Activated T-helper 1 cell treated with anti-CD3 and anti-CD28 coated beads, Interleukin-2, amount 50 U/mL, for 16 hours (primary cell): ENCODE results near the gene MANBA.
"Not testable (repeated sequence)": the region's sequence is repeated elsewhere in the genome, so short reads cannot be mapped to it uniquely, and the experiment has no call there.

Experiments used
- DNase-seq, 2 donors: peaks; one replicate each; pipeline ENCODE4 v3.0.0-alpha.2; 2020; ENCODE audit warnings: low read depth in 1 of 2, low spot score in 1 of 2

MANBA gene

DNA sequence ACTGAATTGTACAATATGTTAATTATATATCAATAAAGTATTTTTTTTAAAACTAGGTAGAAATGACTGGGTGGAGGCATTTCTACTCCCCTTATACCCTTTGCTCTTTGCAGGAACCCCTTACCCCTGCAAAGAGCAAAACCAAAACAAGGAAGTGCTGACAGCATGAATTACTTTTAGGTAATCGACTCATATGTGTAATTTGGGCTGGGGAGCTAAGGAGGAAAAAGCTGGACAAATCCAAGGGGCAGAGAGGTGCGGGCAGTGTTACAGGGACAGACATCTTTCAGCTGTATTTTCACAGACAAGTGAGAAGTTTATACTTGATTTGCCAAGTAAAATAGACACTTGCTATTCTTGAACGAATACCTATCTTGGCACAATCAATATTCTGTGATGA, 35.5 kb downstream of the MANBA start:
- DNase-seq, result no peak

DNA sequence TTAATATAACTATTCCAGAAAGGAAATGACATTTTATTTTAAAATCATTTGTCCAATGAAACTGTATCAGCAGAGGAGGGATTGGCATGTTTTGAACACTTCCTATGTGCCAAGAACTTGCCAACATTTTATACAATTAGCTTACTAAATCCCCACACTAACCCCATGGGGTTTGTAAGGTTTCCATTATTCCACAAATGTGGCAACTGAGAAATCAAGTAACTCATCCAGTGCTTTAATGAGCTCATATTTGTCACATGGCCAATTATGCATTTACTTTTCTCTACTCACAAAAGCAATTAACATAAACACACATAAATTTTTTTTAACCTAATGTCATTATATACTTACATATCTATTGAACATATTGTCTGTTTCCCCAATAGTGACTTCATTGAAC, 37.3 kb downstream of the MANBA start:
- no peak for DNase-seq

DNA sequence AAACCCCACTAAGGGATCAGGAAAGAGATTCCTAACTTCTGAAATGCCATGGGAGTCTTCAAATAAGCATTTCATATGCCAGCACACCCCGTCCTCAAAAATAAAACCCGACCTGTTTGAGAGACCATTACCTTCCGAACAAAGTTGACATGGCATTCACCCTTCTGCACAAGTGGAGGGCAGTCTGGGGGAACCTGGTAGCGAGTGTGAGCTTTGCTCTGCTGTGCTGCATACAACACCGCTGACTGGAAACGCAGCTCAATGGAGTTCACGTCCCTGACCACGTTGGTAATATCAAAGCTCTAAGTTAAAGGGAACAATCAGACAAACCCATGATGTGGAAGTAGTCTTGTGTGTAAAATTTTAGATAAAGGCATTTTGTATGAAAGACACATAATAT, 38.0 kb downstream of the MANBA start:
- DNase-seq, result no peak

DNA sequence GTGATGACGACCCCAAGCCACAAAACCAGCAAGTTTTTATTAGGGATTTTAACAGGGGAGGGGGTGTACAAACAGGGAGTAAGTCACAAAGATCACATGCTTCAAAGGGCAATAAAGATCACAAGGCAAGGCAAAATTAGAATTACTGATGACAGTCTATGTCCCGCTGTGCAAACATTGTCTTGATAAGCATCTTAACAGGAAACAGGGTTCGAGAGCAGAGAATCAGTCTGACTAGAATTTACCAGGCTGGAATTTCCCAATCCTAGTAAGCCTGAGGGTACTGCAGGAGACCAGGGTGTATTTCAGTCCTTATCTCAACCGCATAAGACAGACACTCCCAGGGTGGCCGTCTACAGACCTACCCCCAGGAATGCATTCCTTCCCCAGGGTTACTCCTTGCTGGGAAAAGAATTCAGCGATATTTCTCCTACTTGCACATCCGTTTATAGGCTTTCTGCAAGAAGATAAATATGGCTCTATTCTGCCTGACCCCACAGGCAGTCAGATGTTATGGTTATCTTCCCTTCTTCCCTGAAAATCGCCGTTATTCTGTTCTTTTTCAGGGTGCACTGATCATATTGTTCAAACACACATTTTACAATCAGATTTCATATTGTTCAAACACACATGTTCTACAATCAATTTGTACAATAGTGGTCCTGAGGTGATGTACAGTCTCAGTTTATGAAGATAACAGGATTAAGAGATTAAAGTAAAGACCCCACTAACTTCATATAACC, 41.8 kb downstream of the MANBA start:
- not testable (repeated sequence) for DNase-seq

DNA sequence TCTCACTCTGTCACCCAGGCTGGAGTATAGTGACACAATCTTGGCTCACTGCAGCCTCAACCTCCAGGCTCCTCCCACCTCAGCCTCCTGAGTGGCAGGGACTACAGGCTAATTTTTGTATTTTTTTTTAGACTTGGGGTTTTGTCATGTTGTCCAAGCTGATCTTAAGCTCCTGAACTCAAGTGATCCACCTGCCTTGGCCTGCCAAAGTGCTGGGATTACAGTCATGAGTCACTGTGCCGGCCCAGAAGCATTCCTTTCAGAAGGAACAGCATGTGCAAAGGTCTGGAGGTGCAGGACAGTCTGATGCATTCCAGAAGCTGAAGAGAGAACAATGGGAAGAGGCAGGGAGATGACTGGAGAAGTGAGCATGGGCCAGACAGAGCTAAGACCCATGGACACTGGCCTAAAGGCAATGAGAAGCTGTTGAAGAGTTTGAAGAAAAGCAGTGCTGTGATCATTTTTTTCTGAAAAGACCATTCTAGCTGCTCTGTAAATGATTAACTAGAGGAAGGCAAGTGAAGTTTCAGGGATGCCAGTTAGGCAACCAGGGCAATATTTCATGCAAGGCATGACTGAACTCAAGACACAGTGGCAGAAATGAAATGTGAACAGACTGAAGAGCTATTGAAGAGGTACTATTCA, 43.2 kb downstream of the MANBA start:
- DNase-seq, result no peak

DNA sequence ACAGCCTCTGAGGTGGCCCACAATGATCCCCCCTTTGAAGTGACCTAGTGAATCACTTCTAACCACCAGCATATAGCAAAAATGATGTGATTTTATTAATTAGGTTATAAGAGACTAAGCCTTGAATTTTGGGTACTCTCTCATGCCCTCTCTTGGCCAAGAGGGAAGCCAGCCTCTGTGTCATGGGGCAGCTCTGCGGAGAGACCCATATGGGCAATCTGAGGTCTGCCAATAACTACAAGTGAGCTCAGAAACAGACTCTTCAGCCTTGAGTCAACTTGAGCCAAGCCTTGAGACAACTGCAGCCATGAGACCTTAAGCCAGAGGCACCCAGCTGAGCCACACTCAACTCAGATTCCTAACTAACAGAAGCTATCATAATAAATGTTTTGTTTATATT, 45.7 kb downstream of the MANBA start:
- no peak for DNase-seq

DNA sequence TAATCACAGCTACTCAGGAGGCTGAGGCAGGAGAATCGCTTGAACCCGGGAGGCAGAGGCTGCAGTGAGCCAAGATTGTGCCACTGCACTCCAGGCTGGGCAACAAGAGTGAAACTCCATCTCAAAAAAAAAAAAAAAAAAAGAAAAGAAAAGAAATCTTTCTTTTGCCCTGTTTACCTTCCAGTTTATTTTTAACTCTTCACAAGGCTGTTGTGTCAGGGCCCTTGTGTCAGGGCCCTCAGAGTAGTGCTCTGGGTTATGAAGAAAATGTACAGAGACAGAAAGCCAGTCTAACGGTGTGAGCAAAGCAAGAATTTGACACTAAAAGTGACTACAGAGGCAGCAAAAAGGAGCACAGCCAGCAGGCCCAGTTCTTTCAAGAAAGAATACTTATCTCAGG, 47.0 kb downstream of the MANBA start:
- DNase-seq, result not testable (repeated sequence)

DNA sequence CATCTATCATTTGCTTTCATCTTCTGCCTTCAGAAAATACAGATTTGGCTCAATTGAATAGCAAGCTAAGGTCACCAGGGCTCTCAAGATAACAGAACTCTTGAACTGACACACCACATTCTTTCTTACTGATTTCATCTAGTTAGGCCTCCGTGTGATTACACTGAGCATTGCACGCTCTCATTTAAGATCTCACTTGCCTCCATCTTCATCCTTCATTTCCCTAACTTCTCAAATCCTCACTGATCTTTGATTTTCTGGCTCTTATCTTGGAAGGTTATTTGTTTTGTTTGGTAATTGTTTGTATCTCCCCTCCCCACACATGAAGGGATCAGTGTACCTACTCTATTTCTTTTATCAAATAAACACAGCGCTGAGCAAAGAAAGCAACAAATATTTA, 47.7 kb downstream of the MANBA start:
- DNase-seq, result no peak

DNA sequence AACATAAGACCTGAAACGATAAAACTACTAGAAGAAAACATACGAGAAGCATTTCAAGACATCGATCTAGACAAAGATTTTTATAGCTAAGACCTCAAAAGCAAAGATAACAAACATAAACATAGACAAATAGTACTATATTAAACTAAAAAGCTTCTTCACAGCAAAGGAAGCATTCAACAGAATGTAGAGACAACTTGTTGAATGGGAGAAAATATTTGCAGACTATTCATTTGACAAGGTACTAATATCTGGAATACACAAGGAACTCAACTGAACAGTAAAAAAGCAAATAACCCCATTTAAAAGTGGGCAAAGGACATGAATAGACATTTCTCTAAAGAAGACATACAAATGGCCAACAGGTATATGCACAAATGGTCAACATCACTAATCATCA, 49.8 kb downstream of the MANBA start:
- no peak for DNase-seq

DNA sequence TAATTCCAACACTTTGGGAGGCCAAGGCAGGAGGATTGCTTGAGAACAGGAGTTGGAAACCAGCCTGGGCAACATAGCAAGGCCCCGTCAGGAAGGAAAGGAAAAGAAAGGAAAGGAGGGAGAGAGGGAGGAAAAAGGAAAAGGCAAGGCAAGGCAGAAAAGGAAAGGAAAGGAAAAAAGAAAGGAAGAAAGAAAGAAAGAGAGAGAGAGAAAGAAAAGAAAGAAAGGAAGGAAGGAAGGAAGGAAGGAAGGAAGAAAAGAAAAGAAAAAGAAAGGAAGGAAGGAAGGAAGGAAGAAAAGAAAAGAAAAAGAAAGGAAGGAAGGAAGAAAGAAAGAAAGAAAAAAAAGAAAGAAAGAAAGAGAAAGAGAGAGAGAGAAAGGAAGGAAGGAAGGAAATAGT, 51.7 kb downstream of the MANBA start:
- not testable (repeated sequence) for DNase-seq

DNA sequence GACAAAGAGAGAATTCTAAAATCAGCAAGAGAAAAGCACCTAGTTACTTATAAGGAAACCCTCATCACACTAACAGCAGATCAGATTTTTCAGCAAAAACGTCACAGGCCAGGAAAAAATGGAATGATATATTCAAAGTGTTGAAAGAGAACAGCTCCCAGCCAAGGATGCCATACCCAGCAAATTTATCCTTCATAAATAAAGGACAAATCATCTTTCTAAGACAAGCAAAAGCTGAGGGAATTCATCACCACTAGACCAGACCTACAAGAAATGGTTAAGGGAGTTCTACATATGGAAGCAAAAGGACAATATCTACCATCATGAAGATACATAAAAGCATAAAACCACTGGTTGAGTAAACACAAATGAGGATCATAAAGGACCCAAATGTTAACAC, 53.6 kb downstream of the MANBA start:
- no peak for DNase-seq

DNA sequence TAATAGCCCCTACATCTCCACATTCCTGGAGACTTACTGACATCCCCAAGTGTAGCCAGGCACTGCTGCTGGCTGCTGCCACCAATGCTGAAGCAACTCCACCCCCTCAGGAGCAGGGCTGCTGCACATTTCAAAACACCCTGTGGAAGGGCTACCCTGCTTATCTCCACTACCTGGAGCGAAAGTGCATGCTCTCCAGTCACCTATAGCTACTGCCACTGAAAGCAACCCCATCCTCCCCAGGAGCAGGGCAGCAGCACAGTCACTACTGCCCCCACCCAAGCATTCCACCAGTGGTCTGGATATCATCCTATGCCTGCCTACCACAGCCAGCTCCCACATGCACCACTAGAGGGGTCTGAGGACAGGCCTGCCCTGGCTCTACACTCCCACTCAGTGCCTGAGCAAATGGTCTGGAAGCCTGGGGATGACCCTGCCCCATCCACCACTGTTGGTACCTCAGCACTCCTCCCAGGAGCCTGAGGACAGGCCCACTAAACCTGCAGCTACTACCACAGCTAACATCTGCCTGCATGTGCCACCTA, 55.3 kb downstream of the MANBA start:
- DNase-seq, result no peak

DNA sequence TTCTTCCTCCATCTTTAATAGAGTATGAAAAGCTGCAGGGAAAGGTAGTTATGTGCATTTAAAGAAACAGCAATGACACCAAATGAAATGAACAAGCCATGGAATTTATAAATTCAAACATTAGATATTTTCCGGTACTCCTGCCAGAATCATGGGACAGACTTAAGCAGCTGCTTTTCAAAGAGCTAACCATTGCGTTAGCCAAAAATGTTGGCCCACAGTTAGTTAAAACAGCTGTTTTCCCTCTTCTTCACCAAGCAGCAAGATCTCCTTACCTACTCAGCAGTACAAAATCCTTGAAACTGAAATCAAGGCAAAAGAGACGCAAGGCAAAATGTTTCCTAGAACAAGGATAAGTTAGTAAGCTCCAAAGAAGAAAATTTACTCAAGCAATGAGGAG, 64.0 kb downstream of the MANBA start:
- no peak for DNase-seq

DNA sequence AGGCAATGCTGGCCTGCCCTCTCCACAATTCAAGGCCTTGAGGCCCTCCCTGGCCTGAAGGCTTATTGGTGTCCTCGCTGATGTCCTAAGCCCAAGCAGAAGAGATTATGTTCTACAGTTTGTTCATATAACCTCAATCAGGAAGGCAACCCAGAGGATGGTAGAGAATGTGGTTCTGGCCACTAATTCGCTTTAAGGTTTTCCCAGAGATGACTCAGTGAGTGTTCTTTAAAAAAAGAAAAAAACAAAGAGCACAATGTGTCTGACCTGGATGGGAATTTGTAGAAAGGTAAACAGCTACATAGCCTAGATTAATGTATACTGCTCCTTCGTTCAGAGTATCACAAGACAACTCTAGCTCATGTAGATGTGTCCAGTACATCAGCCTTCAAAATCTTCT, 66.0 kb downstream of the MANBA start:
- no peak for DNase-seq

DNA sequence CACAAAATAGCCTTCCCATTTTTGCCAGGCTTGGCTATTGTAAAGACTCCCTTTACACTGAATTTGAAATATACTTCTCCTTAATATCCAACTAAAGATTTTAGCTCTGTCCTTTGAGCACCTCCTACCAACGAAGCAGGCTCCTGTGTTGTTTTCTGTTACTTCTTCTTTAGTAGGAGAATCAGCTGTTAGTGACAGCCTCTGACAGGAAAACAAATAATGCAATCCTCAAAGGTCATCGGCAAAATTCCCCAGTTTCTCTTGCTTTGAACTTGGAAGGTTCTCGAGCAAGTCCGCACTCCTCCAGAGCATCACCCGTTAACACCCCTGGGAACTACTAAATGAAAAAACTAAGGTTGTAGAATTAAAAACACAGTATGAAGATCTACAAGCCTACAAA, 66.9 kb downstream of the MANBA start:
- no peak for DNase-seq

DNA sequence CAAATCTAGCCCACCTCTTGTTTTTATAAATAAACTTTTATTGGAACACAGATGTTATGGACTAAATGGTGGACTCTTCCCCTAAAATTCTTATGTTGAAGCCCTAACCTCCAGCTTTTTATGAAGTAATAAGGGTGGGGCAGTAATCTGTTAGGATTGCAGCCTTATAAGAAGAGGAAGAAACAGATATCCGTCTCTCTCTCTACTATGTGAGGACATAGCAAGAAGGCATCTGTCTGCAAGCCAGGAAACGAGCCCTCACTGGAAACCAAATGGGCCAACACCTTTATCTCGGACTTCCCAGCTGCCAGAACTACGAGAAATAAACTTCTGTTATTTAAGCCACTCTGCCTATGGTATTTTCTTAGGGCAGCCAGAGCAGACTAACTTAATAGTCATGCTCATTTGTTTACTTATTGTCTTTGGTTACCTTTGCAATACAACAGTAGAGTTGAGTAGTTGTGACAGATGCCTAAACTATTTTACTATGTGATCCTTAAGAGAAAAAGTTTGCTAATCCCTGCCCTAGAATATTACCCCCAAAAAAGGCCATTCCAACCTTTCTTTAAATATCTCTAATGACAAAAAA, 67.4 kb downstream of the MANBA start:
- no peak for DNase-seq

DNA sequence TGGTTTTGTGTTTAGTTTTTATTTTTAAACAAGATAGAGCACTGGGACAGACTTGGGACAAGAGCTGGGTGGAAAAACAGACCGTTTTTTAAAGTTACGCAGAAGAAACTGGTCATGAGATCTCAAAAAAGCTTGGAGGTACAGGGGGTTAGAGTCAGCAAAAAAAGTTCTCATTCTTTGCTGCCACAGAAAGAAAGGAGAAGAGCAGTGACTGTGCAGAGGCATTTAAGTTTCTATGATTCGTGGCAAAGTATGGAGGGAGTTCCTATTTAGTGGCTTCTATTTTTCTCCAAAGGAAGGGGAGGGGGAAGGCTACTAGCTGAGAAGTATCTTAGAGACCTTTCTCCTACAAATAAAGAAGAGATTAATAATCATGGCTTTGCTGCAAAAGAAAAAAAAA, 68.3 kb downstream of the MANBA start:
- no peak for DNase-seq

DNA sequence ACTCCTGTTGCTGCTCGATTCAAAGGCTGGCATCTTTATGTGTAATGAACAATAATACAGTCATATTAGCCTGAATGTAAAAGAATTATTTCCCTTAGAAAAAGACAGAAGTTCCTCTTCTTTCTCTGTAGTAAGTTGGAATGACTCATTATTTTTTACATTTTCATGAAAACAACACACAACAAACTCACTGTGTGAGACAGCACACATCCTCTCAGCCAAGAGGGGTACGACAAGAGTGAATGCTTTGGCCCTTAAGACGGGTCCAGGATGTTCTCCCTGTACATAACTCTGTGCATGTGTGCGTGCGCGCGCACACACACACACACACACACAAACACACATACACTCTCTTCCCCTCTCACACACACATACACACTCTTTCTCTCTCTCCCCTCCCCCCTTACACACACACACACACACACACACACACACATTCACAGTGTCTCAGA, 72.8 kb downstream of the MANBA start:
- DNase-seq, result no peak

DNA sequence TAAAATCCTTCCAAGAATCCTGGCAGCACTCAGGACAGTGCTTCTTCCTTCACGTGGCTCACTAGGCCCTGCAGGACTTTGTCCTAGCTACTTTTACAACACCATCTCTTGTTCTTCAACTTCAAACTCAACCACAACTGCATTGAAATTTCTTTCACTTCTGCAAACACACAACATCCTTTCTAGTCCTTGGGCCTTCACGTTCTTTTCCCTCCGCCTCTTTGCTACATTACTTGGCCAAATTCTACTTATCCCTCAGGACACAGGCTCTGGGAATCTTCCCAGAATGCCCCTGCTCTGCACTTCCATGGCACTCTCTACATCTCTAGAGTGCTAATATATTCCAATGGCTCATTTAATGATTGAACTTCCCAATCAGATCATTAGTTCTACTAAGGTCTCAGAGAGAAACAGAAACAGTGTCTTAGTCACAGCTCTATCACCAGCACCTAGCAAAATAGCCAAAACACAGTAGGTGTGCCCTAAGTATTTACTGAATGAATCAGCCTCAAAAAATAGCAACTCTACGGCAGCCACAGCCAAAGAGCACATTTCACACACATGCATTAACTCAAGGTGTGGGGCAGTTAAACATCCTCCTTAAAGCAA, 73.3 kb downstream of the MANBA start:
- DNase-seq, result no peak

DNA sequence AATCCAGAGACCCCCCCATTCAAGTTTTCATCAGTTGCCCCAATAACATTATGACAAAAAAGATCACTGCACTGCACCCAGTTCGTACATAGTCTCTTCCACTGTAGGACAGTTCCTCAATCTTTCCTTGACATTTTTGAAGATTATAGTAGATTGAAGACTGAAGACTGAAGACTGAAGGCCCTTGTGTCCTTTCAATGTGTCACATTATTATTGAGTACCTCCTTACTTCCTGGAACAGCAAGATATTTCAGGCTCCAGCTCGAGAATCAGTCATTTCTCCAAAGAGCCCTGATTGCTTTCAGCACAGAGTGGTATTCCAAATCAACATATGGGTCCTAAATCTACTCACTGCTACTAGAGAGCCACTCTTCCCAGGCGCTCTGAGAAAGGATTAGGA, 75.0 kb downstream of the MANBA start:
- no peak for DNase-seq

DNA sequence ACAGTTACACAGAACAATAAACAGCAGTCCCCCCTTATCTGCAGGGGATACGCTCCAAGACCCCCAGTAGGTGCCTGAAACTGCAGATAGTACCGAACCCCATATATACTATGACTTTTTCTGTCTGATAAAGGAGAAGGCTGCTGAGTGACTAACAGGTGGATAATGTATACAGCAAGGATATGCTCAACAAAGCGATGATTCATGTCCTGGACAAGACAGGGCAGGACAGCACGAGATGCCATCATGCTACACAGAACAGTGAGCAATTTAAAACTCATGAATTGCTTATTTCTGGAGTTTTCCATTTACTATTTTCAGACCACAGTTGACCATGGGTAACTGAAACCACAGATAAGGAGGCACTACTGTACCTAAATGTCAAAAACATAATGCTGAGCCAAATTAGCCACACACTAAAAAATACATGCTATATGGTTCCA, 76.1 kb downstream of the MANBA start:
- no peak for DNase-seq
